PFSK-1 (cell line): ENCODE results near the gene IL1R1.

Experiments used
- FOXP2 ChIP-seq: optimal IDR thresholded peaks from 2 replicates; pipeline ENCODE3; 2011; ENCODE audit warnings: borderline replicate concordance, control low read depth, inconsistent platforms; ENCODE audit not compliant: insufficient read depth; ENCODE audit errors: extremely low read length, extremely low read depth
- POLR2AphosphoS5 ChIP-seq: IDR thresholded peaks from 2 replicates; pipeline ENCODE4 v1.6.1; 2012; ENCODE audit warnings: low read depth, mild to moderate bottlenecking, control low read depth, low read length, moderate library complexity
- SIN3A ChIP-seq: IDR thresholded peaks from 2 replicates; pipeline ENCODE4 v1.6.1; 2012; ENCODE audit warnings: mild to moderate bottlenecking, low read length, moderate library complexity, borderline replicate concordance; ENCODE audit not compliant: insufficient read depth
- TAF1 ChIP-seq: IDR thresholded peaks from 2 replicates; pipeline ENCODE4 v1.6.1; 2012; ENCODE audit warnings: low read length, control low read depth, borderline replicate concordance; ENCODE audit not compliant: insufficient read depth
- TF ChIP-seq, protein P1 (sequence below), 2 experiments: IDR thresholded peaks; 2 replicates each; pipeline versions ENCODE4 v1.6.1 to v1.8.0; 2011 to 2012; ENCODE audit warnings: low read depth in 2 of 2, low read length in 2 of 2, control low read depth in 1 of 2, inconsistent platforms in 1 of 2, mild to moderate bottlenecking in 1 of 2, moderate library complexity in 1 of 2; ENCODE audit not compliant: insufficient read depth in 1 of 2

Gene IL1R1

DNA sequence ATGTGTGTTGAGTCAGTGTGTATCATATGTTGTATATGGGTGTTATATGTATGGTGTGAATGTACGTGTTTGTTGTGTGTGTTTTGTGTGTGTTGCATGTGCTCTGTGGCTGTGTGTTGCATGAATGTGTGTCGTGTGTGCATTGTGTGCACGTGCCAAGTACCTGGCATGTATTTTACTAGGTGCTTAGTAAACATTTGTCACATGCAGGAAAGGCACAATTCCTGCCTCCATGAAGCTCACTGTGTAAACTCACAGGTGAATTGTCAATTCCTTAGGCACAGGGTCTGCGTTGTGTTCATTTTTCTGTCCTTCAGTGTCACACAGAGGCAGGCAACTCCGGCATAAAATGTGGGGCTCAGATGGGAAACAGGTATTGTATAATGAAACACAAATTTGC lies 22.3 kb upstream of the IL1R1 start:
- TF ChIP-seq SIN3A (no peak), POLR2AphosphoS5 (no peak)
- TF ChIP-seq, protein P1, sequence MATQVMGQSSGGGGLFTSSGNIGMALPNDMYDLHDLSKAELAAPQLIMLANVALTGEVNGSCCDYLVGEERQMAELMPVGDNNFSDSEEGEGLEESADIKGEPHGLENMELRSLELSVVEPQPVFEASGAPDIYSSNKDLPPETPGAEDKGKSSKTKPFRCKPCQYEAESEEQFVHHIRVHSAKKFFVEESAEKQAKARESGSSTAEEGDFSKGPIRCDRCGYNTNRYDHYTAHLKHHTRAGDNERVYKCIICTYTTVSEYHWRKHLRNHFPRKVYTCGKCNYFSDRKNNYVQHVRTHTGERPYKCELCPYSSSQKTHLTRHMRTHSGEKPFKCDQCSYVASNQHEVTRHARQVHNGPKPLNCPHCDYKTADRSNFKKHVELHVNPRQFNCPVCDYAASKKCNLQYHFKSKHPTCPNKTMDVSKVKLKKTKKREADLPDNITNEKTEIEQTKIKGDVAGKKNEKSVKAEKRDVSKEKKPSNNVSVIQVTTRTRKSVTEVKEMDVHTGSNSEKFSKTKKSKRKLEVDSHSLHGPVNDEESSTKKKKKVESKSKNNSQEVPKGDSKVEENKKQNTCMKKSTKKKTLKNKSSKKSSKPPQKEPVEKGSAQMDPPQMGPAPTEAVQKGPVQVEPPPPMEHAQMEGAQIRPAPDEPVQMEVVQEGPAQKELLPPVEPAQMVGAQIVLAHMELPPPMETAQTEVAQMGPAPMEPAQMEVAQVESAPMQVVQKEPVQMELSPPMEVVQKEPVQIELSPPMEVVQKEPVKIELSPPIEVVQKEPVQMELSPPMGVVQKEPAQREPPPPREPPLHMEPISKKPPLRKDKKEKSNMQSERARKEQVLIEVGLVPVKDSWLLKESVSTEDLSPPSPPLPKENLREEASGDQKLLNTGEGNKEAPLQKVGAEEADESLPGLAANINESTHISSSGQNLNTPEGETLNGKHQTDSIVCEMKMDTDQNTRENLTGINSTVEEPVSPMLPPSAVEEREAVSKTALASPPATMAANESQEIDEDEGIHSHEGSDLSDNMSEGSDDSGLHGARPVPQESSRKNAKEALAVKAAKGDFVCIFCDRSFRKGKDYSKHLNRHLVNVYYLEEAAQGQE (IDR thresholded peaks at IDR 0.05; ENCODE audit: insufficient read depth in 1 of 2, low read depth in 2 of 2, low read length in 2 of 2): no peak

DNA sequence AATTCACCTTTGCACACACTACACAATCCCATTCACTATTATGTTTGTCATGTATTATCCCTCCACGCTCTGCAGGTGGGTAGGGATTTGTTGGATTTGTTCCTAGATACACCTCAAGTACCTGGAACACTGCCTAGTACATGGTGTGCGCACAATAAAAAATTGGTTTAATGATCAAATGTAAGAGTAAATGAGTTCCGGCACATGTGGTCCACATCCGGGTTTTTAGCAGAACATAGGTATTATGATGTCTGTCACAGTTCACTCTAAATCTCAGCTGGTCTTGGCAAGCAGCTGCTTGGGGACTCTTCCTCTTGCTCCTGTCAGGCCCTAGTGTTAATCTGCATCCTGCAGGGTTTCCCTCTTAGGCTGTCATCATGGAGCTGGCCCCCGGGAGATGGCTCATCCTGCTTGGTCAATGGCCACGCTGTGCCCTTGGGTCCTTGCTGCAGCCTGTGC lies 21.8 kb upstream of the IL1R1 start:
- no peak for TF ChIP-seq FOXP2
- TF ChIP-seq TAF1: no peak
- TF ChIP-seq, protein P1 (IDR thresholded peaks at IDR 0.05; ENCODE audit: insufficient read depth in 1 of 2, low read depth in 2 of 2, low read length in 2 of 2): no peak
- no peak for TF ChIP-seq POLR2AphosphoS5
- TF ChIP-seq SIN3A: no peak

DNA sequence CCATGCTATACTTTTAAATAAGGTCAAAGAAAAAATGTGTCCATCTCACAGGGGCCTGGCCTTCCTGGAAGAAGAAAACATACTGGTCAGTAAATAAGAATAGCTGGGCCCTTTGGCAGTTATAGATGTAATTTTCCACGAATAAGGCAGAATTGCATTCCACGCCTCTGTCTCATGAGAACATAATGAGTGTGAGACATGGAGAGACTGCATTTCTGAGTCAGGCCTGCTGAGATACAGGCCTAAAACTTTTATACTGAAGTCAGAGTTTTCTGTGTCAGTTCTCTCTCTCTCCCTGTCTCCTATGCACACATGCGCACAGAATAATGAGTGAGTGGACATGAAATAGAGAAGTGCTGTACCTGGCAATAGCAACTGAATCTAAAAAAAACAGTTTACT lies 20.4 kb upstream of the IL1R1 start:
- TF ChIP-seq, protein P1 (IDR thresholded peaks at IDR 0.05; ENCODE audit: insufficient read depth in 1 of 2, low read depth in 2 of 2, low read length in 2 of 2): no peak
- TF ChIP-seq SIN3A: no peak
- TF ChIP-seq FOXP2: no peak
- TF ChIP-seq TAF1: no peak

DNA sequence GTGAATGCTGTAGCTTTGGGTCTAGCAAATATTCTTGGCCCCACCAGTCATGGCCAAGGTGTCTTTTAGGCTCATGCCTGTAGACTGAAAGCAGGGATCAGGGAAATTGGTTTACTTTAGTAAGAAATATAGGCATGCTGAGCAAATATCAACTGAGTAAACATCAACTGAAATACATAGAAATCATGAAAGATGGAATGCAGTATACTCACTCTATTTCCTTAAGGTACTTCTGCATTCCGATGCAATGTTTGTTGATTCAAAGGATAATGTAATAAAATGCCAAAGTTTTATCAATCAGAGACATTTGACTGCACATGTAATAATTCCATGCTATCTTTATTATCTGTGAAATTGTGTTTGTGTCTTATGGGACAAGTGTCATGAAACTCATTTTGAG lies 19.6 kb upstream of the IL1R1 start:
- TF ChIP-seq POLR2AphosphoS5 (no peak), FOXP2 (no peak), SIN3A (no peak), TAF1 (no peak)
- TF ChIP-seq, protein P1 (IDR thresholded peaks at IDR 0.05; ENCODE audit: insufficient read depth in 1 of 2, low read depth in 2 of 2, low read length in 2 of 2): no peak

DNA sequence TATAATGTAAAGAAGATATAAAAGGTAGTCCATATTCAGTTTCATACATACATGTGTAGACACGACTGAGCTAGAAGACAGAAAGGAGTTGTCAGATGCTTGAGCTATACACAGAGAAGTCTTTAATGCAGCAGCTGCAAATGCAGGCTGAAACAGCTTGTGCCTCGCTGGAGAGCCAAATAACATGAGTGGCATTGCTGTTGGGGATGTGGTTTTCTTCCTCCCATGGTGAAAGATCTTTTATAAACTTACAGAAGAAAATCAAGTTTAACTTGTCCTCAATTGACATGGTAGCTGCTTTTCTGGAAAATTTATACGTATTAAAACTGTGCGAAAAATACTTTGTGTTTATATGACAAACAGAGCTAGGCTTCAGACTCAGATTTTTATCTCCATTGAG lies 16.4 kb upstream of the IL1R1 start:
- TF ChIP-seq, protein P1 (IDR thresholded peaks at IDR 0.05; ENCODE audit: insufficient read depth in 1 of 2, low read depth in 2 of 2, low read length in 2 of 2): no peak
- TF ChIP-seq TAF1 (no peak), POLR2AphosphoS5 (no peak), FOXP2 (no peak), SIN3A (no peak)
